ENCODE measurements around the gene TYW1.
"Not testable (repeated sequence)": the region's sequence is repeated elsewhere in the genome, so short reads cannot be mapped to it uniquely, and the experiment has no call there.

- TF ChIP-seq CTCF (conservative IDR thresholded peaks at IDR 0.05); EZH2 (IDR thresholded peaks at IDR 0.05; ENCODE audit: low read depth): not testable (repeated sequence)
Measured at GRCh38 chr7:67182956-67183750, 186.5 kb downstream of the TYW1 start.
